Measurements from ENCODE around the gene ELF4.

ELF4 gene

DNA sequence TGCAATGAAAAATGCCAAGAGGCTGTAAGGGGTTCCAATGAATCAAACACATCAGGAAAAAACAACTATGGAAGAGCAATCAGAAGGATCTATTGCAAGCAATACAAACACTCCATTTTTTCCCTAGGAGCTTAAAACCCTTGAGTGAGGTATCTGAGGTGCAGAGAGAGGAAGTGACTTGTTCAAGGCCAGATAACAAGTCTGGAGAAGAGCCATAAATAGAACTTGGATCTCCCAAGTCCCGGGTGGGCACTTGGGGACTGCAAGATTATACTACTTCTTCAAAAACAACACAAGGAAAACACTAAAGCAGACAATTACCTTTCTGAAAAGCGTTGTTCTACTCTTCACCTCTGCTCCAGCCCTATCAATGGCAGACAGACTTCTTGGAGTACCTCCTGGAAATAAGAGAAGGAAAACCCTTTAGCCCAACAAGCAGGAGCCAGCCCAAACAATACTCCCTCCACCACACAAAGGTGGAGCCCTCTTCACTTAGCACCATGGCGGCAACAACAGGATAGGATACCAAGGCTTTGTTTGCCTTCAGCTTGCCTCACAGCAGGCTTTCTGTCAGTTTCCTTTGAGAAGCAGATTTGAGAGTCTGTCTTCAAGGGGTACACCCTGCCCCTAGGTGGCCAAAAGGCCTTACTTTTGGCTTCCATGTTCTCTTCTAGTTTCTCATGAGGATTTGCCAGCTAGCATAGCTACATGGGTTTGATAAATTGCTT lies 29.3 kb upstream of the ELF4 start:
- H3K4me3 ChIP-seq (ENCODE audit: low read depth, low read length) = no peak overlapping the region
- DNase-seq (ENCODE audit: low read depth) = peak; percentile 25
- TF ChIP-seq, protein P1, sequence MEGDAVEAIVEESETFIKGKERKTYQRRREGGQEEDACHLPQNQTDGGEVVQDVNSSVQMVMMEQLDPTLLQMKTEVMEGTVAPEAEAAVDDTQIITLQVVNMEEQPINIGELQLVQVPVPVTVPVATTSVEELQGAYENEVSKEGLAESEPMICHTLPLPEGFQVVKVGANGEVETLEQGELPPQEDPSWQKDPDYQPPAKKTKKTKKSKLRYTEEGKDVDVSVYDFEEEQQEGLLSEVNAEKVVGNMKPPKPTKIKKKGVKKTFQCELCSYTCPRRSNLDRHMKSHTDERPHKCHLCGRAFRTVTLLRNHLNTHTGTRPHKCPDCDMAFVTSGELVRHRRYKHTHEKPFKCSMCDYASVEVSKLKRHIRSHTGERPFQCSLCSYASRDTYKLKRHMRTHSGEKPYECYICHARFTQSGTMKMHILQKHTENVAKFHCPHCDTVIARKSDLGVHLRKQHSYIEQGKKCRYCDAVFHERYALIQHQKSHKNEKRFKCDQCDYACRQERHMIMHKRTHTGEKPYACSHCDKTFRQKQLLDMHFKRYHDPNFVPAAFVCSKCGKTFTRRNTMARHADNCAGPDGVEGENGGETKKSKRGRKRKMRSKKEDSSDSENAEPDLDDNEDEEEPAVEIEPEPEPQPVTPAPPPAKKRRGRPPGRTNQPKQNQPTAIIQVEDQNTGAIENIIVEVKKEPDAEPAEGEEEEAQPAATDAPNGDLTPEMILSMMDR (conservative IDR thresholded peaks at IDR 0.05; ENCODE audit: low read depth, low read length) = no peak

DNA sequence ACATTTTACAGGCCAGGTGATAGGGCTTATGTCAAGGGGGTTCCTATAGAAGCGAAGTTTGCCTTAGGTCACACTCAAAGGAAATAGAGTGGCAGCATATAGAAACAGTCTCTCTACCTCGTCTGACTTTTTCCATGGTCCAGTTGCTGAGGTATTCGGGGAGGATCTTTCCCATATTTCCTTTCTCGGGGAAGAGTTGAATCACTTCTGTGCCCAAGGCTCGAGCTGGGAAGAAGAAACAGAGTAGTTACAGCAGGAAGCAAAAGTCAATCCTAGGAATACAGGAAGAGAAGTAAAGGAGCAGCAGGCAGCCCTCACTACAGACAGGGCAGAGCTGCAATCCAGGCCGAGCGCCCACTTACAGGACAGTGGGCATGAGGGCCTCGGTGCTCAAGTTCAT lies 26.7 kb upstream of the ELF4 start:
- no peak overlapping the region for H3K4me3 ChIP-seq (ENCODE audit: low read depth, low read length)
- TF ChIP-seq, protein P1 (conservative IDR thresholded peaks at IDR 0.05; ENCODE audit: low read depth, low read length) = no peak

DNA sequence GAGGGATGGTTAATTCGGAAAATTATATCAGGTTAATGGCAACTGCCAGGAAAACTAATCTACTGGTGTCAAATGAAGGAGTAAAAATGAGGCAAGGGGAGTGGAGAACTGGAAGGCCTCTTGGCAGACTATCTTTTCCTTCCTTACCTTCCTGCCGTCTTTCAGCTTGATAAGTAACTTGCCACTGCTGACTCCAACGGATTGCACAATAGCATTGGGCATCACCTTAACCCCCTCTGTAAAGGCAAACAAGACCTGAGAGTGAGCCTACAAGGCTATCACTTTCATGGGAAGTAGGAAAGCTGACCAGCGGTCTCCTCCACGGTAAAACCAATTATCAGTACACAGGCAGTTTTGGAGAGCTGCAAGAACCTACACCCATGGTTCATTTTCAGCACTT lies 26.2 kb upstream of the ELF4 start:
- no peak overlapping the region for H3K4me3 ChIP-seq (ENCODE audit: low read depth, low read length)
- DNase-seq (ENCODE audit: low read depth) = no peak
- TF ChIP-seq, protein P1 (conservative IDR thresholded peaks at IDR 0.05; ENCODE audit: low read depth, low read length) = no peak

More for the DNA sequence above, 26.7 kb upstream of the ELF4 start:
- DNase-seq (ENCODE audit: low read depth) = no peak

DNA sequence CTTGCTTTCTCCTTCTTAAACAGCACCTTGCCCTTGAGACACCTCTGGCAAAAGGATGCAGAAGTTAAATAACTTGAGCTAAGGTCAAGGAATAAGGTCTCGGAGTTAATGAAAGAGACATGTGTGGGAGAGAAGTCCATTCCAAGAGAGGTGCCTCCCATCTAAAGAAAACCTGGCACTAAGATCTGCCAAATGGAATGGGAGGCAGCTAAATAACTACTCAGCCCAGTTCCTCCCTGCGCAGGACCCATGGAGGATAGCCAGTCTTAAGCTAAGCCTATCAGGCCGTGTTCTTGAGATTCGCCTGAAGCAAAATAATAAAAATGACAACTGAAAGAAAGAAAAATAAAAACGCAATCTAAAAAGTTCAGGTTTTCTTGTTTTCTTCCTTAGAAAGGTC lies 20.7 kb upstream of the ELF4 start:
- TF ChIP-seq, protein P1 (conservative IDR thresholded peaks at IDR 0.05; ENCODE audit: low read depth, low read length) = no peak
- no peak overlapping the region for H3K4me3 ChIP-seq (ENCODE audit: low read depth, low read length)
- no peak for DNase-seq (ENCODE audit: low read depth)

DNA sequence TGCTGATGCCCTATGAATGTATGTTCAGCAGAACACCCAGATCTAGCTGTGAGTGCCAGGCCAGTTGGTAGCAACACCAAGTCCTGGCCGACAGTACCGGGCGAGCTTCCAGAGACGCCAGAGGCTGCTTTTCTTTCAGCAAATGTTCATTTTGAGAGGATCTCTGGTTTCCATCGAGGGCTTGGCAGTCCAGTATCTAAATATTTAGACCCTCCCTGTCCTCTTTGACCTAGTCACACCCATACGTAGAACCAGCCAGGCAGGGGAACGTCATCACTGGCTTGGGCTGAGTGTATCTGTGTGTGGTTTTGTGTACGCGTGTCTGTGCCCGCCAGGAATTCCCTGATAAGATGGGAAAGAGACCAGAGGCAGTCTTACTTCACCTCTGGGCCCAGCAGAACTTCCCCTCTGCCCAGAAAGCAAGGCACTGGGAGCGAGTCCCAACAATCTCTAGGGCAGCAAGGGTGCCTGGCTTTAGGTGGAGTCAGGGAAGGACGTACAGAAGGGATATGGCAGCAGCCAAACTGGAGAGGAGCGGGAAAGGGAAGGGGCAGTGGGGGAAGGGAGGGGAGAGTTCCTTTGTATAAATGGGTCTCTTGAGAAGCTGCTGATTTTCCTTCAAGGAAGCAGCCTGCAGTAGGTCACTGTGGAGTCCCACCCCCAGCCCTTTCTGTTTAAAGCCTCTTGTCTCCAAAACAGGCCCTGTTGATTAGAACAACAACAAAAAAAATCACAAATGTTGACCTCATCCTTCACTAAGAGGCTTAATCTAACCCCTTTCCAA lies 15.0 kb upstream of the ELF4 start:
- no peak for DNase-seq (ENCODE audit: low read depth)
- H3K4me3 ChIP-seq (ENCODE audit: low read depth, low read length) = no peak overlapping the region
- TF ChIP-seq, protein P1 (conservative IDR thresholded peaks at IDR 0.05; ENCODE audit: low read depth, low read length) = no peak

DNA sequence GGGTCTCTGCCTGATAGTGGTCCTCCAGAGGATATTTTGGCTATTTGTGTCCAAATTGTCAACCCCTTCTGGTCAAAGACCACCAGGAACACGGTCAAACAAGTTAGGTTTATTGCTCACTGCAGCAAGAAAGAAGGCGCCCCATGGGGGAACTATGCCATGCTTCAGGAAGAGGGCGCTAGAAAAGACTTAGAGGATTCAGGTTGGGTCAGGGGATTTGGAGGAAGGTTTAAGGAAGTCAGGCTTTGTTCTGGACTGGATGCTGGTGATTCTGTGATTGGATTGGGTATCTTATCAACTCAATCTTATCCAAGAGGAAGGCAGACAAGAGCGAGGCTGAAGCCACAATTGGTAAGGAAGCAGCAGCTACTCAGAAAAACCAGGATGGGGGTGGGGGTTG lies 14.3 kb upstream of the ELF4 start:
- no peak for DNase-seq (ENCODE audit: low read depth)
- H3K4me3 ChIP-seq (ENCODE audit: low read depth, low read length) = no peak overlapping the region
- TF ChIP-seq, protein P1 (conservative IDR thresholded peaks at IDR 0.05; ENCODE audit: low read depth, low read length) = no peak

DNA sequence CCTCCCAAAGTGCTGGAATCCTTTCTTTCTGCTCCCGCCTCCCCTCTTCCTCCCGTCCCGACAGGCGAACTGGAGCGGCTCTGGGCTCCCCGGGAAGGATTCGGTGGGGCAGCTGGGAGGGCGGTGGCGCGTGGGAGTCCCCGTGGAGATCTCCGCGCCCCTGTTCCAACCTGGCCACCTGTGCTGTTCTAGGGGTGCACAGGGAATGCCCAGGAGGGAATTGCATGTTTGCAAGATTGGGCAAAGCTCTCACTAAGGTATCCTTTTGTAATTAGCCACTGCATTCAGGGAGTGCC lies 11.2 kb upstream of the ELF4 start:
- no peak overlapping the region for H3K4me3 ChIP-seq (ENCODE audit: low read depth, low read length)
- TF ChIP-seq, protein P1 (conservative IDR thresholded peaks at IDR 0.05; ENCODE audit: low read depth, low read length) = no peak
- DNase-seq (ENCODE audit: low read depth) = no peak

All from choroid plexus epithelial cell (primary cell).